Panc1 (cell line): ENCODE data around the gene SOHLH2. TPM values are rescaled to one million over a fixed set of nuclear protein-coding genes. Genes with fewer than 3 reads are reported as not detected.

ENCODE experiments used
- total RNA-seq: library from RNA; stranded (reverse); gene quantifications from one replicate; pipeline ENCODE4 v1.2.1, GENCODE V29; 2021; ENCODE audit not compliant: unreplicated experiment

SOHLH2 gene
- total RNA-seq, 1 experiment from 2014 or later, result 0.08 TPM

Other genes starting within 250 kb of the SOHLH2 start
- not detected for gene DCLK1, start 83.2 kb downstream of the SOHLH2 start, total RNA-seq
- gene CCDC169, start 83.3 kb upstream of the SOHLH2 start, total RNA-seq, result 2.3 TPM
- 38.9 TPM for gene SPART, start 131.8 kb upstream of the SOHLH2 start, total RNA-seq
- not detected for gene CCNA1, start 217.9 kb upstream of the SOHLH2 start, total RNA-seq